CD4-positive, alpha-beta memory T cell (primary cell): ENCODE results near the gene FUT8. TPM values are rescaled to one million over a fixed set of nuclear protein-coding genes. Genes with fewer than 3 reads are reported as not detected.

Experiments
- CTCF ChIA-PET: fragments of 350-600 bp; sonication (Branson Sonifier 250); formaldehyde crosslinking; loops from one replicate; lab custom pipeline; 2021; ENCODE audit warnings: inconsistent platforms; ENCODE audit not compliant: partially characterized antibody; lab: Charles Lee
- POLR2A ChIA-PET: fragments of 350-600 bp; sonication (Branson Sonifier 250); formaldehyde crosslinking; loops from one replicate; lab custom pipeline; 2021; ENCODE audit not compliant: partially characterized antibody; lab: Charles Lee
- DNase-seq, 5 donors: peaks; one replicate each; pipeline versions ENCODE4 v3.0.0 to v3.0.0-alpha.2; 2020 to 2022; ENCODE audit warnings: mixed read lengths in 1 of 5
- H3K27ac ChIP-seq: one replicate; pipeline ENCODE4 v1.7.0; 2013; ENCODE audit warnings: low read depth, low read length
- H3K27me3 ChIP-seq: 2 replicates; pipeline ENCODE4 v1.7.0; 2013; ENCODE audit warnings: mild to moderate bottlenecking, low read length, moderate library complexity; ENCODE audit not compliant: insufficient read depth
- H3K36me3 ChIP-seq: 2 replicates; pipeline ENCODE4 v1.7.0; 2013; ENCODE audit warnings: mild to moderate bottlenecking, low read length, moderate library complexity; ENCODE audit not compliant: insufficient read depth
- H3K4me1 ChIP-seq: 2 replicates; pipeline ENCODE4 v1.7.0; 2013; ENCODE audit warnings: mild to moderate bottlenecking, low read length, moderate library complexity; ENCODE audit not compliant: insufficient read depth
- H3K4me3 ChIP-seq, 2 donors: one replicate each; pipeline ENCODE4 v1.7.0; 2013; ENCODE audit warnings: low read length in 2 of 2, mild to moderate bottlenecking in 1 of 2
- H3K9me3 ChIP-seq, 2 donors: one replicate each; pipeline ENCODE4 v1.7.0; 2013; ENCODE audit warnings: low read length in 2 of 2, control low read depth in 1 of 2; ENCODE audit not compliant: control insufficient read depth in 1 of 2
- H3K27ac Mint-ChIP-seq, 7 donors: one replicate each; pipeline ENCODE4 v1.8.0; 2020 to 2021; ENCODE audit warnings: mixed read lengths in 7 of 7, mild to moderate bottlenecking in 6 of 7, inconsistent platforms in 3 of 7, moderate library complexity in 3 of 7
- H3K27me3 Mint-ChIP-seq, 2 donors: one replicate each; pipeline ENCODE4 v1.8.0; 2020 to 2021; ENCODE audit warnings: mixed read lengths in 2 of 2
- H3K36me3 Mint-ChIP-seq, 2 donors: one replicate each; pipeline ENCODE4 v1.8.0; 2020 to 2021; ENCODE audit warnings: mixed read lengths in 2 of 2, inconsistent platforms in 1 of 2, mild to moderate bottlenecking in 1 of 2
- H3K4me1 Mint-ChIP-seq, 4 donors: one replicate each; pipeline ENCODE4 v1.8.0; 2020 to 2021; ENCODE audit warnings: mixed read lengths in 4 of 4, mild to moderate bottlenecking in 1 of 4
- H3K4me3 Mint-ChIP-seq, 8 donors: one replicate each; pipeline ENCODE4 v1.8.0; 2020 to 2021; ENCODE audit warnings: mixed read lengths in 8 of 8, mild to moderate bottlenecking in 7 of 8, moderate library complexity in 6 of 8, inconsistent platforms in 3 of 8
- H3K9me3 Mint-ChIP-seq, 8 donors: one replicate each; pipeline ENCODE4 v1.8.0; 2020 to 2021; ENCODE audit warnings: mixed read lengths in 8 of 8, mild to moderate bottlenecking in 5 of 8, inconsistent platforms in 3 of 8, moderate library complexity in 1 of 8
- intact Hi-C: fragments of 100-400 bp; cut with micrococcal nuclease; formaldehyde crosslinking; loops from one replicate; pipeline ENCODE4 v1.15.1; 2023
- polyA plus RNA-seq, 2 donors: library from polyadenylated mRNA; unstranded; fragments of 300-500 nt; fragmentation: Illumina TruSeq; gene quantifications; one replicate each; pipeline ENCODE4 v1.2.3, GENCODE V29; 2021
- total RNA-seq, 2 experiments: library from RNA; stranded (reverse); gene quantifications; one replicate each; pipeline ENCODE4 v1.2.3, GENCODE V29; 2021

FUT8 gene
- total and polyA plus RNA-seq, 4 experiments from 2014 or later, result 10.6 to 51.0 (median 32.2) TPM

DNA sequence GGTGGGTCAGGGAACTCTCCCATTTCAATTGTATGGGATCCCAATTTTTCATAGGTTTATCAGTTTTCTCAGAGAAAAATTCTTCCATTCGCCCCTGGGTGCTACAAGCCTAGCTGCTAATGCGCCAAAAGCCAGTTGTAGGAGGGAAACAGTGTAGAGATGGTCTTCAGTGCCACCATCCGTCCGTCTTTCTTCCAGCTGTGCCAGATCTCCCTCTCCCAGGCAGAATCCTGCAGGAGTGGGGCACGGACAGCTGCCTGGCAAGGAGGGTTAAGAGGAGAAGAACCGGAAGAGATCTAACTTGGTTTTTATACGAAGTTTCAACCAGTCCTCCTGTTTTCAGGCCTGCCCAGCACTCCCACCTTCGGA is 38.9 kb upstream of the FUT8 start:
- Histone ChIP-seq H3K36me3 (no peaks in the 10 kb centered on the region), H3K4me1 (peaks cover 5% of the 10 kb centered on the region), H3K9me3 (no peaks in the 10 kb centered on the region), H3K27me3 (no peaks in the 10 kb centered on the region), H3K27ac (no peak overlapping the region), H3K4me3 (no peak overlapping the region)
- Mint-ChIP-seq H3K36me3 (no peaks in the 10 kb centered on the region), H3K9me3 (peaks cover 0 to 2% (median 0%) of the 10 kb centered on the region in 8 donors), H3K27ac (no peak overlapping the region), H3K4me3 (no peak overlapping the region), H3K27me3 (no peaks in the 10 kb centered on the region), H3K4me1 (peaks cover 13 to 27% (median 17%) of the 10 kb centered on the region in 4 donors)
- intact Hi-C loops, result no loop called here
- CTCF ChIA-PET, result no interaction called here
- no peak for DNase-seq
- POLR2A ChIA-PET, result no interaction called here

DNA sequence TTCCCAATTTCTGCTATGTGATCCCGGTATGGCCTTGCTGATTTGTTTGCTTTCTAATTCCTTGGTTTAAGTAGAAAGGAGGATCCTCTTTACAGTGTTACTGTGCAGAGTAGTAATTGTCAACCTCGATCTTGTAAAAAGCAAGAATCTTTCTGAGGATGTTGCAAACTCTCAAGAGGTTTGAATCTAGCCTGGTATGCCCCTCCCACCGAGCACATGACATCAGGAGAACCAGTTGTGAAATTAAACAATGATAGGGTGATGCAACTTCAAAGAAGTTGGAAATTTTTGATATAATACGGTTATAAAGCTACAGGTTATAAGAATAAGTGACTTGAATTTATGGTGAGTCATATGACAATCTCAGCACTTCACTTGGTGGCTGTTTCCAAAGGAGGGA is 35.0 kb upstream of the FUT8 start:
- ChIA-PET CTCF (no interaction called here), POLR2A (no interaction called here)
- H3K4me1 Mint-ChIP-seq, result peaks cover 4 to 17% (median 8%) of the 10 kb centered on the region in 4 donors
- Histone ChIP-seq H3K27me3 (no peaks in the 10 kb centered on the region), H3K36me3 (no peaks in the 10 kb centered on the region), H3K4me1 (peaks cover 5% of the 10 kb centered on the region), H3K4me3 (no peak overlapping the region), H3K9me3 (no peaks in the 10 kb centered on the region), H3K27ac (no peak overlapping the region)
- intact Hi-C loops, result no loop called here
- H3K36me3 Mint-ChIP-seq, result peaks cover 0 to 8% of the 10 kb centered on the region in 2 donors
- no peaks in the 10 kb centered on the region for H3K27me3 Mint-ChIP-seq
- DNase-seq, result no peak
- no peak overlapping the region for H3K27ac Mint-ChIP-seq
- H3K9me3 Mint-ChIP-seq, result peaks cover 0 to 9% (median 2%) of the 10 kb centered on the region in 8 donors
- no peak overlapping the region for H3K4me3 Mint-ChIP-seq

DNA sequence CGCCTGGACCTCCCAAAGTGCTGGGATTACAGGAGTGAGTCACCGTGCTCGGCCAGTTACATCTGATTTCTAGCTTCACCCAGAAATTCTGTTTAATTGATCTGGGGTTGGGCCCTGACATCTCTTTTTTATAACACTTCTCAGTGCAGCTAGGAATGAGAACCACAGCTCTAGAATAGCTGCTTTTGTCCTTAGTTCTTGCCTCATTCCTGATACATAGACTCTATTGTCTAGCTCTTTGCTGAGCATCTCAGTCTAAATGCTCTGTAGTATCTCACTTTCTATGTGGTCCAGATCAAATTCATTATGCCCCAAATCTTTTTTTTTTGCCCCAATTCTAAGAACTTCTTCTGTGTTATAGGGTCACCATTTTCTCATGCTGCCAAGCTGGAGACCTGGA is 29.9 kb upstream of the FUT8 start:
- H3K27ac Mint-ChIP-seq, result no peak overlapping the region
- intact Hi-C loops, result no loop called here
- H3K4me1 Mint-ChIP-seq, result no peaks in the 10 kb centered on the region
- H3K27me3 ChIP-seq, result no peaks in the 10 kb centered on the region
- no peaks in the 10 kb centered on the region for H3K4me1 ChIP-seq
- H3K4me3 Mint-ChIP-seq, result no peak overlapping the region
- no peaks in the 10 kb centered on the region for H3K27me3 Mint-ChIP-seq
- H3K36me3 ChIP-seq, result no peaks in the 10 kb centered on the region
- ChIA-PET POLR2A (no interaction called here), CTCF (interaction anchor here (1.0 kb wide), 1 partner anchor 16 kb away, joined by 3 read pairs; no protein-coding TSS in a partner anchor)
- no peaks in the 10 kb centered on the region for H3K9me3 ChIP-seq
- peaks cover 0 to 8% of the 10 kb centered on the region in 2 donors for H3K36me3 Mint-ChIP-seq
- H3K4me3 ChIP-seq, result no peak overlapping the region
- DNase-seq, result no peak
- peaks cover 0 to 9% (median 2%) of the 10 kb centered on the region in 8 donors for H3K9me3 Mint-ChIP-seq
- H3K27ac ChIP-seq, result no peak overlapping the region

DNA sequence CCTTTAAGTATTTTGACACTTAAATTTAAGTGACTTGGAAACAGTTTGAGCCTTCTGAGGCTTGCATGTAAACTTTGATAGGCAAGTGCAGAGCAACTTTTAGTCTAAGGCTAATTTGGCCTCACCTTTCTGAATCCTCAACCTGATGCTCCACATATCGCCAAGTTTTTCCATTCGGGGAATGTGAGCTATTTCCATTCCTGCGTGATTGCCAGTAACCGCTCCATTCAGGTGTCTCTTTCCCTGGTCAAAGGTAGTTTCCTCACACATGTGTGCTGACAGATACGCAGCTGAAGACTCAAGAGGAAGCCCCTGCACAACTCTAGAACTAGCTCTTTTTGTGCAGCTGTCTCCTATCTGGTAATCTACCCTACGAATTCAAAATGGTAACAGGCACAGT is 25.4 kb upstream of the FUT8 start:
- Mint-ChIP-seq H3K9me3 (no peaks in the 10 kb centered on the region), H3K4me3 (no peak overlapping the region), H3K27ac (no peak overlapping the region), H3K27me3 (no peaks in the 10 kb centered on the region), H3K4me1 (no peaks in the 10 kb centered on the region), H3K36me3 (no peaks in the 10 kb centered on the region)
- intact Hi-C loops, result no loop called here
- Histone ChIP-seq H3K36me3 (no peaks in the 10 kb centered on the region), H3K4me3 (no peak overlapping the region), H3K27ac (no peak overlapping the region), H3K27me3 (no peaks in the 10 kb centered on the region), H3K4me1 (no peaks in the 10 kb centered on the region), H3K9me3 (no peaks in the 10 kb centered on the region)
- DNase-seq, result no peak
- CTCF ChIA-PET, result no interaction called here
- POLR2A ChIA-PET, result no interaction called here

DNA sequence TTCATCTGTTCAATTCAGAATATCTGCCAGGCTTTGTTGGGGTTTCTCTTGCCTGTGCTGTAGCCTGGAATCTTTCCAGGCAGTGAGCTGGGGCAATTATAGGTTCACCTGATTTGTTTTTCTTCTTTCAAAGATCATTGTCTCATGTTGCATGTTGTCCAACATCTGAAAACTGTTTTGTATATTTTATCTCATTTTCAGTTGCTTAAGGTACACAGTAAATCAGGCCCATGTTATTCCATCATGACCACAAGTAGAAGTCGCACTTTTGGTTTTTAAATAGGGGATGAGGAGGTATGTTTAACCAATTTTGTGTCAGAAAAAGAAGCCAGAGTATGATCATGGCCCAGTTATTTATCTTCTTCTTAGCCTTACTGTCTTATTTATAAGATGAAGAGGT is 24.9 kb upstream of the FUT8 start:
- no peaks in the 10 kb centered on the region for H3K27me3 ChIP-seq
- POLR2A ChIA-PET, result no interaction called here
- intact Hi-C loops, result no loop called here
- CTCF ChIA-PET, result no interaction called here
- no peaks in the 10 kb centered on the region for H3K36me3 ChIP-seq
- Mint-ChIP-seq H3K27me3 (no peaks in the 10 kb centered on the region), H3K36me3 (no peaks in the 10 kb centered on the region), H3K4me3 (no peak overlapping the region), H3K27ac (no peak overlapping the region), H3K9me3 (no peaks in the 10 kb centered on the region), H3K4me1 (no peaks in the 10 kb centered on the region)
- no peaks in the 10 kb centered on the region for H3K4me1 ChIP-seq
- no peak overlapping the region for H3K4me3 ChIP-seq
- DNase-seq, result no peak
- H3K9me3 ChIP-seq, result no peaks in the 10 kb centered on the region
- H3K27ac ChIP-seq, result no peak overlapping the region

DNA sequence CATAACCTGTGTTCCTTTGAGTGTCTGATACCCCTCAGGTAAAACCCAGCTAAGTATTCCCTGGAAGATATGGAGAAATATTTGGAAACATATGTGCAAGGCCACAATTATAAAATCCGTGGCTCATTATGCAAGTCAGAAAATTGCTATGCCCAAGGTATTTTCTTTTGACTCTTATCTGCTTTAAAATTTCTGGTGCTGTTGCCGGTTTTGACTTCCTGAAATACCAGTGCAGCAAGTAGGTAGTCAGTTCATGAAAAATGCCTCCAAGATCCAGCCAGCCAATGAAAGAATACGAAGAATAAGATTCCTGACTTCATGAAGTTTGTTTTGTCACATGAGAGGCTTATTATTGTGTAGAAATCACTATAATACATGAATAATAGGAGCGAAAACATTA is 20.2 kb upstream of the FUT8 start:
- H3K36me3 Mint-ChIP-seq, result peaks cover 13 to 16% of the 10 kb centered on the region in 2 donors
- CTCF ChIA-PET, result no interaction called here
- no peak overlapping the region for H3K27ac Mint-ChIP-seq

DNA sequence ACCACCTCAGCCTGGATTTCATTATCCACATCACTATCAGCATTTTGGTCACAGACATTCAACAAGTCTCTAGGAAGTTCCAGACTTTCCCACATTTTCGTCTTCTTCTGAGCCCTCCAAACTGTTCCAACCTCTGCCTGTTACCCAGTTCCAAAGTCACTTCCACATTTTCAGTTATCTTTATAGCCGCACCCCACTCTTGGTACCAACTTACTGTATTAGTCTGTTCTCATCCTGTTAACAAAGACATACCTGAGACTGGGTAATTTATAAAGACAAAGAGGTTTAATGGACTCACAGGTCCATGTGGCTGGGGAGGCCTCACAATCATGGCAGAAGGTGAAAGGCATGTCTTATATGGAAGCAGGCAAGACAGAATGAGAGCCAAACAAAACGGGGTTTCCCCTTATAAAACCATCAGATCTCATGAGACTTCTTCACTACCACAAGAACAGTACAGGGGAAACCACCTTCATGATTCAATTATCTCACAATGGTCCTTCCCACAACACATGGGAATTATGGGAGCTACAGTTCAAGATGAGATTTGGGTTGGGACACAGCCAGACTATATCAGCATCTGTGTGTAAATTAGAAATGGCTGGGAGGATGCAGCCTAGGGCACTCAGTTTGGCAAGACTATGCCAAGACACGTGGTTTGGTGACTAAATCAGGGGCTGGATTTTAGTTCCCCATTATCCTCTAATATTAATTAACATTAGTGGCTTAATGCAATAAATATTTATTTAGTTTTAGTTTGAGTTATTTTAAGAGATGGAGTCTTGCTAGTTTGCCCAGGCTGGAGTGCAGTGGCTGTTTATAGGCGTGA is 16.2 kb upstream of the FUT8 start:
- Histone ChIP-seq H3K27me3 (no peaks in the 10 kb centered on the region), H3K27ac (no peak overlapping the region), H3K4me1 (no peaks in the 10 kb centered on the region), H3K9me3 (peaks cover 0 to 3% of the 10 kb centered on the region in 2 donors), H3K4me3 (no peak overlapping the region), H3K36me3 (no peaks in the 10 kb centered on the region)
- ChIA-PET CTCF (interaction anchor here (2.2 kb wide), 1 partner anchor 15 kb away, joined by 8 read pairs; the partner anchor contains the start of gene FUT8), POLR2A (no interaction called here)
- Mint-ChIP-seq H3K4me1 (peaks cover 0 to 2% (median 0%) of the 10 kb centered on the region in 4 donors), H3K4me3 (peak overlapping the region in 1 of 8 donors; percentile 17), H3K27me3 (no peaks in the 10 kb centered on the region), H3K27ac (no peak overlapping the region), H3K36me3 (peaks cover 13 to 16% of the 10 kb centered on the region in 2 donors), H3K9me3 (peaks cover 5 to 32% (median 17%) of the 10 kb centered on the region in 8 donors)
- intact Hi-C loops, result no loop called here
- no peak for DNase-seq

More for the DNA sequence above, 20.2 kb upstream of the FUT8 start:
- H3K27me3 ChIP-seq, result no peaks in the 10 kb centered on the region
- POLR2A ChIA-PET, result no interaction called here
- Mint-ChIP-seq H3K4me3 (no peak overlapping the region), H3K27me3 (no peaks in the 10 kb centered on the region), H3K9me3 (peaks cover 5 to 32% (median 17%) of the 10 kb centered on the region in 8 donors), H3K4me1 (peaks cover 0 to 2% (median 0%) of the 10 kb centered on the region in 4 donors)
- no peak for DNase-seq
- intact Hi-C loops, result no loop called here
- H3K9me3 ChIP-seq, result peaks cover 0 to 3% of the 10 kb centered on the region in 2 donors
- no peak overlapping the region for H3K4me3 ChIP-seq
- H3K27ac ChIP-seq, result no peak overlapping the region
- H3K4me1 ChIP-seq, result no peaks in the 10 kb centered on the region
- no peaks in the 10 kb centered on the region for H3K36me3 ChIP-seq
